Measurements from ENCODE around the gene HOXD12. TPM values are rescaled to one million over a fixed set of nuclear protein-coding genes. Genes with fewer than 3 reads are reported as not detected.

The HOXD12 gene
- total RNA-seq, 1 experiment from 2014 or later = 0.13 TPM

DNA sequence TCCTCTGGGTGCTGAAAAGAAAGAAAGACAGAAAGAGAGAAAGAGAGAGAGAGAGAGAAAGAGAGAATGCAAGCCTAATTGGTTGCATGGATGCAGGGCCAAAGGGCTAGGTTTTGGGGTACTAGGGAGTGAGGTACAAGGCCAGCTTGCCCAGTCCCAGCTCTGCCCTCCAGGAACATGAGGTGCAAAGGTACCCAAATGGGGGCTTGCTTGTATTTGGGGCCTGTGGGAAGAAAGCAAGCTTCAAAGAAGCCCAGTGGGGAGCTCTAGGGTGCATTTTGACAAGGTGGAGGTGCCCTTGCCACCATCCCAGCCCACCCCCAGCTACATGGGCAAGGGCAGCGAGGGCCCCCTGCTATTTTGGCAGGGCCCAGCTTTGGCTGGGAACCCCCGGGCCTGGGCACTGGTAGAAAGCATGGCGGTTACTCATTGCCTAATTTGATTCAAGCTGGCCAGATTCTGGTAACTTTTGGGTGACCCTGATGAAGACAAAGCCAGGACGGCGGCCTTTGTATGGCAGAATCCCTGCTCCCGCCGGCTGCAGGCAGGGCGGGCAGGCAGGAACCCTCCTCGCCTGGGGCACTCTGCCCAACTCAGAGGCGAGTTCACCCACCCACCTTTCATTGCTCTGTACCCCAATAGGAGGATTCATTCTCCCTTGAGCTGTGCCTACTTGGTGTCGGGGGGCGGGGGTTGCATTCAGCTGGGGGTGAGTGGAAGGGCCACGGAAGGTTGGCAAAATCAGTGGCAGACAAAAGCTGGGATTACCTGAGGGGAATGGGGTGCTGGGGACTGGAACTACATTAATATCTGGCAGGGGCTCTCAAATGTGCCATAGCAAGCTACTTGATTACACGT lies 51.2 kb downstream of the HOXD12 start:
- no peaks in the 10 kb centered on the region for H3K4me1 ChIP-seq (ENCODE audit: control insufficient read depth, insufficient read depth, low read length)
- H3K4me3 ChIP-seq (ENCODE audit: low read depth in 2 of 2, low read length in 2 of 2) = no peak overlapping the region
- H3K27me3 ChIP-seq (ENCODE audit: control insufficient read depth, insufficient read depth, low read length) = peaks cover 2% of the 10 kb centered on the region; the same call in 1 of the 2 replicates
- H3K9me3 ChIP-seq (ENCODE audit: control insufficient read depth, insufficient read depth, low read depth, low read length) = no peaks in the 10 kb centered on the region
- ChIA-PET CTCF (interaction anchor here (0.6 to 0.7 kb wide), 2 partner anchors 11 to 24 kb away, joined by 4 read pairs; no protein-coding TSS in a partner anchor), POLR2A (no interaction called here)
- no peaks in the 10 kb centered on the region for H3K36me3 ChIP-seq (ENCODE audit: control insufficient read depth, insufficient read depth, low read length)
- intact Hi-C loops (cut with micrococcal nuclease; ENCODE audit: unreplicated experiment) (no loop called here), in situ Hi-C loops (cut with HindIII; ENCODE audit: low pct_unique_long_range_greater_than_20kb, low sequenced_read_pairs) (no loop called here)
- H3K27ac ChIP-seq (ENCODE audit: low read length) = no peak overlapping the region
- BruUV-seq (replicated peaks) = no TSS peak
- DNase-seq (ENCODE audit: low read depth, low spot score) = no peak
- no peak for TF ChIP-seq TCF7L2 (IDR thresholded peaks at IDR 0.05; ENCODE audit: low read depth, low read length)
- TF ChIP-seq SIN3A (IDR thresholded peaks at IDR 0.05; ENCODE audit: borderline replicate concordance, insufficient read depth, low read depth, low read length) = no peak
- TF ChIP-seq, protein P1, sequence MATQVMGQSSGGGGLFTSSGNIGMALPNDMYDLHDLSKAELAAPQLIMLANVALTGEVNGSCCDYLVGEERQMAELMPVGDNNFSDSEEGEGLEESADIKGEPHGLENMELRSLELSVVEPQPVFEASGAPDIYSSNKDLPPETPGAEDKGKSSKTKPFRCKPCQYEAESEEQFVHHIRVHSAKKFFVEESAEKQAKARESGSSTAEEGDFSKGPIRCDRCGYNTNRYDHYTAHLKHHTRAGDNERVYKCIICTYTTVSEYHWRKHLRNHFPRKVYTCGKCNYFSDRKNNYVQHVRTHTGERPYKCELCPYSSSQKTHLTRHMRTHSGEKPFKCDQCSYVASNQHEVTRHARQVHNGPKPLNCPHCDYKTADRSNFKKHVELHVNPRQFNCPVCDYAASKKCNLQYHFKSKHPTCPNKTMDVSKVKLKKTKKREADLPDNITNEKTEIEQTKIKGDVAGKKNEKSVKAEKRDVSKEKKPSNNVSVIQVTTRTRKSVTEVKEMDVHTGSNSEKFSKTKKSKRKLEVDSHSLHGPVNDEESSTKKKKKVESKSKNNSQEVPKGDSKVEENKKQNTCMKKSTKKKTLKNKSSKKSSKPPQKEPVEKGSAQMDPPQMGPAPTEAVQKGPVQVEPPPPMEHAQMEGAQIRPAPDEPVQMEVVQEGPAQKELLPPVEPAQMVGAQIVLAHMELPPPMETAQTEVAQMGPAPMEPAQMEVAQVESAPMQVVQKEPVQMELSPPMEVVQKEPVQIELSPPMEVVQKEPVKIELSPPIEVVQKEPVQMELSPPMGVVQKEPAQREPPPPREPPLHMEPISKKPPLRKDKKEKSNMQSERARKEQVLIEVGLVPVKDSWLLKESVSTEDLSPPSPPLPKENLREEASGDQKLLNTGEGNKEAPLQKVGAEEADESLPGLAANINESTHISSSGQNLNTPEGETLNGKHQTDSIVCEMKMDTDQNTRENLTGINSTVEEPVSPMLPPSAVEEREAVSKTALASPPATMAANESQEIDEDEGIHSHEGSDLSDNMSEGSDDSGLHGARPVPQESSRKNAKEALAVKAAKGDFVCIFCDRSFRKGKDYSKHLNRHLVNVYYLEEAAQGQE (IDR thresholded peaks at IDR 0.05; ENCODE audit: insufficient read depth in 1 of 2, low read depth in 2 of 2, low read length in 1 of 2) = no peak
- TF ChIP-seq POLR2AphosphoS5 (IDR thresholded peaks at IDR 0.05; ENCODE audit: low read depth, low read length) = no peak
- TF ChIP-seq, protein P2, sequence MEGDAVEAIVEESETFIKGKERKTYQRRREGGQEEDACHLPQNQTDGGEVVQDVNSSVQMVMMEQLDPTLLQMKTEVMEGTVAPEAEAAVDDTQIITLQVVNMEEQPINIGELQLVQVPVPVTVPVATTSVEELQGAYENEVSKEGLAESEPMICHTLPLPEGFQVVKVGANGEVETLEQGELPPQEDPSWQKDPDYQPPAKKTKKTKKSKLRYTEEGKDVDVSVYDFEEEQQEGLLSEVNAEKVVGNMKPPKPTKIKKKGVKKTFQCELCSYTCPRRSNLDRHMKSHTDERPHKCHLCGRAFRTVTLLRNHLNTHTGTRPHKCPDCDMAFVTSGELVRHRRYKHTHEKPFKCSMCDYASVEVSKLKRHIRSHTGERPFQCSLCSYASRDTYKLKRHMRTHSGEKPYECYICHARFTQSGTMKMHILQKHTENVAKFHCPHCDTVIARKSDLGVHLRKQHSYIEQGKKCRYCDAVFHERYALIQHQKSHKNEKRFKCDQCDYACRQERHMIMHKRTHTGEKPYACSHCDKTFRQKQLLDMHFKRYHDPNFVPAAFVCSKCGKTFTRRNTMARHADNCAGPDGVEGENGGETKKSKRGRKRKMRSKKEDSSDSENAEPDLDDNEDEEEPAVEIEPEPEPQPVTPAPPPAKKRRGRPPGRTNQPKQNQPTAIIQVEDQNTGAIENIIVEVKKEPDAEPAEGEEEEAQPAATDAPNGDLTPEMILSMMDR (IDR thresholded peaks at IDR 0.05) = no peak
- ATAC-seq = no peak

DNA sequence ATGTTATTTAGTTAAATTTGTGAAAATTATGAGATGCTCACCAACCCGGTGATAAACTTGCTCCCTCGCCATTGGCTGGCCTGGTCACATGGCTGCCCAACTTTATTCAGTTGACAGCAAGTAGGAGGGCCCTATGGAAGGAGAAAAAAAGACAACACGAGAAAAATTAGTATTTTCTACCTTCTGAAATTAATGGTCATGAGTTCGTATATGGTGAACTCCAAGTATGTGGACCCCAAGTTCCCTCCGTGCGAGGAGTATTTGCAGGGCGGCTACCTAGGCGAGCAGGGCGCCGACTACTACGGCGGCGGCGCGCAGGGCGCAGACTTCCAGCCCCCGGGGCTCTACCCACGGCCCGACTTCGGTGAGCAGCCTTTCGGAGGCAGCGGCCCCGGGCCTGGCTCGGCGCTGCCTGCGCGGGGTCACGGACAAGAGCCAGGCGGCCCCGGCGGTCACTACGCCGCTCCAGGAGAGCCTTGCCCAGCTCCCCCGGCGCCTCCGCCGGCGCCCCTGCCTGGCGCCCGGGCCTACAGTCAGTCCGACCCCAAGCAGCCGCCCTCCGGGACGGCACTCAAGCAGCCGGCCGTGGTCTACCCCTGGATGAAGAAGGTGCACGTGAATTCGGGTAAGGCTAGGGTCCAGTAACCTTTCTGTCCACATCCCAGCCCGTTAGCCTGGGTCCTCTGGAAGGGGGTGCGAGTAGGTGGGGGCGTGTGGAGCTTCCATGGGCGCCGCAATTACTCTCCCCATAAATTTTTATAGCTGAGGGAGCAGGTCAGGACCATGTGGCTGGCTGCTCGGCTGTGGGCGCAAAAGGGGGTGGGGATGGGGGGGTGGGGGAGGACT lies 52.1 kb downstream of the HOXD12 start, which contains the start of gene HOXD4:
HOXD4 (plus strand) TSS at position 109 of the 846 bp plus-strand sequence; CDS start at position 193, 84 bp downstream.
- intact Hi-C loops (cut with micrococcal nuclease; ENCODE audit: unreplicated experiment) (no loop called here), in situ Hi-C loops (cut with HindIII; ENCODE audit: low pct_unique_long_range_greater_than_20kb, low sequenced_read_pairs) (no loop called here)
- Histone ChIP-seq H3K9me3 (ENCODE audit: control insufficient read depth, insufficient read depth, low read depth, low read length) (no peaks in the 10 kb centered on the region), H3K4me3 (ENCODE audit: low read depth in 2 of 2, low read length in 2 of 2) (no peak within 1 kb of the TSS), H3K36me3 (ENCODE audit: control insufficient read depth, insufficient read depth, low read length) (no peaks in the 10 kb centered on the region), H3K27me3 (ENCODE audit: control insufficient read depth, insufficient read depth, low read length) (peaks cover 2% of the 10 kb centered on the region; the same call in 1 of the 2 replicates), H3K4me1 (ENCODE audit: control insufficient read depth, insufficient read depth, low read length) (no peaks in the 10 kb centered on the region), H3K27ac (ENCODE audit: low read length) (no peak within 1 kb of the TSS)
- POLR2A ChIA-PET = no interaction called here
- no TSS peak for BruUV-seq (replicated peaks)
- TF ChIP-seq SIN3A (IDR thresholded peaks at IDR 0.05; ENCODE audit: borderline replicate concordance, insufficient read depth, low read depth, low read length) (no peak), POLR2AphosphoS5 (IDR thresholded peaks at IDR 0.05; ENCODE audit: low read depth, low read length) (no peak)
- TF ChIP-seq, protein P1 (IDR thresholded peaks at IDR 0.05; ENCODE audit: insufficient read depth in 1 of 2, low read depth in 2 of 2, low read length in 1 of 2) = no peak
- DNase-seq (ENCODE audit: low read depth, low spot score) (no peak), ATAC-seq (no peak)
- CTCF ChIA-PET = interaction anchor here (0.6 kb wide), 1 partner anchor 25 kb away, joined by 4 read pairs; no protein-coding TSS in a partner anchor

All from Panc1 (cell line).